Left renal cortex interstitium (tissue), 4 donors: ENCODE measurements around the gene CHP2. TPM values are rescaled to one million over a fixed set of nuclear protein-coding genes. Genes with fewer than 3 reads are reported as not detected.
A peak's percentile ranks its signal among the peaks of the same experiment; 100 is the strongest.
"Not testable (repeated sequence)": the region's sequence is repeated elsewhere in the genome, so short reads cannot be mapped to it uniquely, and the experiment has no call there.

Experiments used
- DNase-seq, 4 donors: peaks; one replicate each; pipeline ENCODE4 v3.0.0-alpha.2; 2013; ENCODE audit warnings: low read depth in 4 of 4, low spot score in 2 of 4, missing footprints in 1 of 4
- polyA plus RNA-seq, 4 donors: library from polyadenylated mRNA; unstranded; fragments of 120-200 nt; gene quantifications; one replicate each; pipeline ENCODE4 v1.2.1, GENCODE V29; 2013; ENCODE audit not compliant: insufficient read length in 4 of 4

The CHP2 gene
- polyA plus RNA-seq: 1 to 10 TPM in 2 of 4 donors, under 1 TPM in 2; 0.56 to 1.8 (median 1.2) TPM

DNA sequence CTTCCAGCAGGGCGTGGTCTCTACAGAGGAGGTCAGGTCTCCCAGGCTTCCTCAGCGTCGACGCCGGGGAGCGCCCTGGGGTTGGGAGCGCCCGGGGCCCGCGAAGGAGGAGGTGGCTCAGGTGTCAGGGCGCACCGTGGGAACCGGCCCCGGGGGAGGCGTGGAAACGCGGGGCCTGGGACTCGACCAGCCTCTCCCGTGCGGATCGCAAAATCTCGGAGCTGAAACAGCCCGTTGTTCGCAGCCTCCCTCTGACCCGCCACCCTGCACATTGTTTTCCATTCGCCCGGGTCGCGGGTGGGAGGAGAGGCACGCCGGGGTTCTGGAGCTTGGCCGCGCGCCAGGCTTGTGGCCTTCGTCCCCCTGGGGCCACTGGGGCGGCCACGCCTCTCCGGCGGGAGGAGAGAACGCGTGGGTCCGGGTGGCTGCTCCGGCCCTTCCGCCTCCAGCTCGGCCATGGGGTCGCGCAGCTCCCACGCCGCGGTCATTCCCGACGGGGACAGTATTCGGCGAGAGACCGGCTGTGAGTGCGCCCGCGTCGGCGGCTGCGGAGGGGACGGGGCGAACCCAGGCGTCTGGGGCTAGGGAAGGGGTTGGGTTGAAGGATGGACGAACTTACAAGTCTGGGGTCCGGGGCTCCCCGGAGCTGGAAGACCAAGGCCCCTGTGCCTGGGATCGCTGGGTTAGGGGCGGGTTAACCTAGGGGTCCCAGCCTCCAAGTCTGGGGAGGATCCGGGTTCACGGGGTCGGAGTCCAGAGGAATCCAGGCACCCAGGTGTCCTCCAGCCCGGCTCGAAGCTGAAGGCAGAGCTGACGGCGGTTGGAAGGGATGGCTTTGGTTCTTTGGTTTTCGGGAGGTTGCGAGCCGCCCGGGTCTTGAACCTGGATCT, at the start of gene CHP2:
TSS of gene CHP2 (plus strand) at position 433 of the 890 bp plus-strand sequence. CDS start at position 457, 24 bp downstream.
- DNase-seq: peak in 2 of 4 donors; percentile 13 to 21

DNA sequence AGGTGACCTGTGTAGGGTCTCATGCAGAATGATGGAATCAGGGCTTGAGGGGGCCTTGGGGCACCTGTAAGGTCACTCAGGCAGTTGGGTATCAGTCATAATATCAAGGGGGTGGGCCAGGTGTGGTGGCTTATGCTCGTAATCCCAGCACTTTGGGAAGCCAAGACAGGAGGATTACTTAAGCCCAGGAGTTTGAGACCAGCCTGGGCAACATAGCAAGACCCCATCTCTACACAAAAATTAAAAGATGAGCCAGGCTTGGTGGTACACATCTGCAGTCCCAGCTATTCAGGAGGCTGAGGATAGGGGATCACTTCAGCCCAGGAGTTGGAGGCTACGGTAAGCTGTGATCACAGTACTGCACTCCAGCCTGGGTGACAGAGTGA, 49.3 kb upstream of the CHP2 start:
- DNase-seq: no peak

DNA sequence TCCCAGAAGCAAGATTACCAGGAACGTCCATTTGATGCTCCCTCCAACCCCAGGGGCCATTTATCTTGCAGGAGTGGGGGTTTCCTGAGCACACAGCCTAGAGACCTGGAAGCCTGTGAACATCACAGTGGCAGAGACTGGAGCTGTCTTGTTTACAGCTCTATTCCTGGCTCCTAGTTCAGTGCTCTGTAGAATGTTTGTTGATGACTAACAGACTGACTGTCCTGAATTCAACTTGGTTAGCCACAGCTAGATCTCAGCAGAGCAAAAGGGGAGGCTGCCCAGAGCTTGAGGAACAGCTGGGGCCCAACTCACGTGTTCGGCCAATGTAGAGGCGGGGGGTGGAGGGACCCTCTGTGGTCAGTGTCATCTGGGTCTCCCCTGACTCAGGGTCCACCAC, 48.4 kb upstream of the CHP2 start:
- no peak for DNase-seq

DNA sequence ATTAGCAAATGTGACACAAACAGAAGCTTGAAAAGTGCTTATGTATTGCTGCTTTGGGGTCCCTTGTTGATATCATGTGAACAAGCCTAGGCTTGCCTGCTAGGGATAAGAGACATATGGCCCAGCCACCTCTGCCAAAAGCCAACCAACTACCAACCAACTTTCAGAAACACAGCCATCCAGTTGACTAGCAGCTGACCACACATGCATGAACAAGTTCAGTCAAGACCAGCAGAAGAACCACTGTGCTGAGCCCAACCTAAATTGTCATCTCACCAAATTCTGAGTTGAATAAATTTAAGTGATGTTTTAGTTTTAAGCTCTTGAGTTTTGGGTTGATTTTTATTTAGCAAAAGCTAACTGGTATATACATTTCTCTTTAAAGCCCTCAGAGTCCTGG, 45.3 kb upstream of the CHP2 start:
- no peak for DNase-seq

DNA sequence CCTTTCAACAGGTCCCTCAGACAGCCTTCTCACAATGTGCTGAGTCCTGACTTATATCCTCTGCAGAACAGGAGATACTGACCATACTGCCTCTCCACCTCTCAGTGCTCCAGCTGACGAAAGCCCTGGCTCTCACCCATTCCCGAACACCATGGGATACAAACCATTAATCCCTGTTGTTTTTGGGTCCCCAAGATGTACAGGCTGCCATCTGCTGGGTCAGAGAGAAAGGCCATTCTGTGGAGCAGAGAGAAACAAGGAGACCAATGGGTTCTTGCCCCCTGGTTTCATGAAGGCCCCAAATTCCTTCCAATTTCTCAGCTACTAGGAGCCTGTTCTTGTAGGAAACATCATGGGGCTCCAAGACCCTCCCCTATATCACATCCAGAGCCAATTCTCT, 44.8 kb upstream of the CHP2 start:
- no peak for DNase-seq

DNA sequence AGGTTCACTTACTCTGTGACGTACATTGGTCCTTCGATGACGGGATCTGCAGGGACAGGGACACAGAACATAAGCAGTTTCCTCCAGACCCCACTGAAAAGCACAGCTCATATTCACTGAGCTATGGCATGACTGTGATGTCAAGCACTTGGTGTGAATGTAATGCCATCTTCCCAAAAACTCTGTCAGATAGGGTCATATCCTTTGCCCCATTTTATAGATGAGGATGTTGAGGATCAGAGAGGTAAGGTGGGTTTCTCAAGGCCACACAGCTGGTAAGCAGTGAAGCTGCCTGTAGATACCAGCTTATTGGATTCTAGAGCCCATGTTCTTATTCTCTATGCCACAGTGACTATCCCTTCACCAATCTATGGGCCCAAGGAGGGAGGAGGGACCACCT, 44.3 kb upstream of the CHP2 start:
- no peak for DNase-seq

DNA sequence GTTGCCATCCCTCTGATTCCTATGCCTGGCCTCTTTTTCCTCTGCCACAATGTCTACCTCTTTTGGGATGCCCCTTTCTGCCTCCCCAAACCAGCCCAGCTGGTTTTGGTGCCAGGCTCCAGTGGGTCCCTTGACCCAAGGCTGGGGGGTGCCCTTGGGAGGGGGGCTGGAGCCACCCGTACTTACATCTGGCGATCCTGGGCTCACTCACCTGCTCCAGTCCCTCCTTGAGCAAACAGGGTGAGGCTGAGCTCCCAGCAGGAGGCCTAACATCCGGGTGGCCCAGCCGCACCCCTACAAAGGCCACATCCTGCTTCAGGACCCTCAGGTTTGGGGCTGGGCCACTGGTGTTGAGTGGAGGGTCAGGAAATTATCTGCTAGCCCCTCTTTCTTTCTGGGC, 43.0 kb upstream of the CHP2 start:
- no peak for DNase-seq

DNA sequence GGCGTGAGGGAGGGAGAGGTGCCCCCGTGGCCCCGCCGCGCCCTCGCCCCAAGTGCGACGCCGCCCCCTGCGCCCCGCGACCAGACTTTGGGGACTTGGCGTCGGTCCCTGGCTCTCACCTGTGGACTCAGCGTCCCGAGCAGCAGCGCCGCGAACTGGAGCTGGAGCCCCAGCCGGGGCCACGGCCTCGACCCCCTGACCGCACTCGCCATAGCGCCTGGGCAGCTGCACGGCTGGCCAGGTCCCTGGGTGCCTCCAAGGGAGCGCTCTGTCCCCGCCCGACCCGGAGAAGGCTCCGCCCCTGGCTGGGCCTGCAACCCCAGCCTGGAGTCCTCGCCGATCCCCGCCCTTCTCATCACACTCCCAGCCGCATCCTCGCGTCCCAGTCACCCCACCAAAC, 41.9 kb upstream of the CHP2 start, which contains the start of gene ERN2:
TSS of gene ERN2 (minus strand) at position 247 of the 400 bp plus-strand sequence. CDS start at position 212, 35 bp downstream.
- DNase-seq: no peak

DNA sequence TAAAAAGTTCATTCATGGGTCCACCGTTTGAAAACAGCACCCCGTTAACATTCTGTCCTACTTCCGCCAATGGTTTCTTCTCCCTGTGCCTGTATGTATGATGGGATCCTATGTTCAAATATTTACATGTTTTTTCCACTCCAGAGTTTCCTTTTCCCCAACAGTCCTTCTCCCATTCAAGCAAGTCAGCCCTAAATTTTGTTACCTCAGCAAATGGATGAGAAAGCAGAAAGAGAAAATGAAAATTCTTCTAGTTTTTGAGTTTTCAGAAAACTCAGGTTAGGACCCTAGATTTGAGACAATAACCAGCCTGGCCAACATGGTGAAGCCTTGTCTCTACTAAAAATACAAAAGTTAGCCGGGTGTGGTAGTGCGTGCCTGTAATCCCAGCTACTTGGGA, 38.3 kb upstream of the CHP2 start:
- DNase-seq: no peak

DNA sequence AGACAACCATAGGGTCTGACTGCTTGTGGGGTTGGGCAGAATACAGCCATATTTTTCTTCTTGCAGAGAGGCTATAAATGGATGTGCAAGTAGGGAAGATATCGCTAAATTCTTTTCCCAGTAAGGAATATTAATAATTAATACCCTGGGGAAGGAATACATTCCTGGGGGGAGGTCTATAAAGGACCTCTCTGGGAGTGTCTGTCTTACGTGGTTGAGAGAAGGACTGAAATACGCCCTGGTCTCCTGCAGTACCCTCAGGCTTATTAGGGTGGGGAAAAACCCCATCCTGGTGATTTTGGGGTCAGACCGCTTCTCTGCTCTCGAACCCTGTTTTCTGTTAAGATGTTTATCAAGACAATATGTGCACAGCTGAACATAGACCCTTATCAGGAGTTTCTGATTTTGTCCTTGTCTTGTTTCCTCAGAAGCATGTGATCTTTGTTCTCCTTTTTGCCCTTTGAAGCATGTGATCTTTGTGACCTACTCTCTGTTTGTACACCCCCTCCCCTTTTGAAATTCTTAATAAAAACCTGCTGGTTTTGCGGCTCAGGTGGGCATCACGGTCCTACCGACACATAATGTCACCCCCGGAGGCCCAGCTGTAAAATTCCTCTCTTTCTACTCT, 32.1 kb upstream of the CHP2 start:
- DNase-seq: not testable (repeated sequence)

DNA sequence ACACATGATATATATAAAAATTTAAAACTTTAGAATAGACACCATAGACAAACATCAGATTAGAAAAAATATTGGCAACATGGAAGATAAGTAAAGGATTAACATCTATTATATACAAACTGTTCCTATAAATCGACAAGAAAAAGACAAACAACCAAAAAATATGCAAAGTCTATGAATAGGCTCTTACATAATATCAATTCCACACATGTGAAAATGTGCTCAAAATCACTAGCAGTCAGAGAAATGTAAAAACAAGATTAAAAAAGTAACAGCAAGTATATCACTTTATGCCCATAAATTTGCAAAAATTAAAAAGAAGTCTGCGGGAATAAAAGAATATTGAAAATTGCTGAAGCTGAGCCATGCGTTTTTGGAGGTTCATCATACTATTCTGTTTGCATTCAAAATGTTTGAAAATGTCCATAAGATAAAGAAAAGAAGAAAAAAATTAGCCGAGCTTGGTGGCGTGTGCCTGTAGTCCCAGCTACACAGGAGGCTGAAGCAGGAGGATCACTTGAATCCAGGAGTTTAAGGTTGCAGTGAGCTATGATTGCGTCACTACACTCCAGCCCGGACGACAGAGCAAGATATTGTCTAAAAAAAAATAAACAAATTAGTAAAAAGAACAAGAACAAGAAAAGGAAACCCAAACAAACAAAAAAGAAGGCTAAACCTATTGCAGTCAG, 30.6 kb upstream of the CHP2 start:
- no peak for DNase-seq

DNA sequence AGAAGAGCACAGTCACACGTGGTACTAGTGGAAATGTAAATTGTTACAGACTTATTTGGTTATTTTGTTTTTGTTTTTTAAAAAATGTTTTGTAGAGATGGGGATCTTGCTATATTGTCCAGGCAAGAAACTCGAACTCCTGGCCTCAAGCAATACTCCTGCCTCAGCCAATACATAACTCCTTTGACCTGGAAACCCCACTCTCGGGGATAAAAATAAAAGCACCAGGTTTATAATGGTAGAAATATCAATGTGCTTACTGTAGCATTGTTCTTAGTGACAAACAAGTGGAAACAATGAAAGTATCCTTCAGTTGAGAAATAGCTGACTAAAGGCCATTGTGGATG, 30.1 kb upstream of the CHP2 start:
- DNase-seq: no peak

DNA sequence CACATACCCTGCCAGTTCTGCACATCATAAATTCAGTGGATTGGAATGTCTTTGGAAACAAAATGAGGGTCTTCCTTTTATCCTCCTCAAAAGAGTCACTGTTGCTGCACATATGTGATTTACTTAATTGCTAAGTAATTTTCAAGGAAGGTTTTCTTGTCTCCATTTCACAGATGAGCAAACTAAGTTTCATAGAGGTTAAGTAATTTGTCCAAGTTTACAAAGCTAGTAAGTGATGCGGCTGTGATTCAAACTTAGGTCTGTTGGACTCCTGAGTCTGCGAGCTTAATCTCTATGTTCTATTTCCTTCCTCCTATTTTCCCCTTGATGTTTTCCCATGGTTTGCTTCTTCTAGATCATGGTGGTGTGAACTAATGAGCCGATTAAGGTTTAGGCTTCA, 28.1 kb upstream of the CHP2 start:
- no peak for DNase-seq

DNA sequence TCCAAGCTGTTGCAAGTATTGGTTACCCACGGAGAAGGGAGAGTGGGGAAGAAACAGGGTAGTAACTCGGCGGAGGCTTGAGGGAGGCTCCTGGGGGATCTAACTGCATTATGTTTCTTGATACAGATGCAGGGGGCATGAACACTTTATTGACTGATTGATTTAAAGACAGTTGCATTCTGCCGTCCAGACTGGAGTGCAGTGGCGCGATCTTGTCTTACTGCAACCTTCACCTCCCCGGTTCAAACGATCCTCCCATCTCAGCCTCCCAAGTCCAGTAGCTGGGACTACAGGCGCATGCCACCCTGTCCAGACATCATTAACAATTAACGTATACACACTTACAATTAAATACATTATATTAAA, 26.7 kb upstream of the CHP2 start:
- DNase-seq: no peak

DNA sequence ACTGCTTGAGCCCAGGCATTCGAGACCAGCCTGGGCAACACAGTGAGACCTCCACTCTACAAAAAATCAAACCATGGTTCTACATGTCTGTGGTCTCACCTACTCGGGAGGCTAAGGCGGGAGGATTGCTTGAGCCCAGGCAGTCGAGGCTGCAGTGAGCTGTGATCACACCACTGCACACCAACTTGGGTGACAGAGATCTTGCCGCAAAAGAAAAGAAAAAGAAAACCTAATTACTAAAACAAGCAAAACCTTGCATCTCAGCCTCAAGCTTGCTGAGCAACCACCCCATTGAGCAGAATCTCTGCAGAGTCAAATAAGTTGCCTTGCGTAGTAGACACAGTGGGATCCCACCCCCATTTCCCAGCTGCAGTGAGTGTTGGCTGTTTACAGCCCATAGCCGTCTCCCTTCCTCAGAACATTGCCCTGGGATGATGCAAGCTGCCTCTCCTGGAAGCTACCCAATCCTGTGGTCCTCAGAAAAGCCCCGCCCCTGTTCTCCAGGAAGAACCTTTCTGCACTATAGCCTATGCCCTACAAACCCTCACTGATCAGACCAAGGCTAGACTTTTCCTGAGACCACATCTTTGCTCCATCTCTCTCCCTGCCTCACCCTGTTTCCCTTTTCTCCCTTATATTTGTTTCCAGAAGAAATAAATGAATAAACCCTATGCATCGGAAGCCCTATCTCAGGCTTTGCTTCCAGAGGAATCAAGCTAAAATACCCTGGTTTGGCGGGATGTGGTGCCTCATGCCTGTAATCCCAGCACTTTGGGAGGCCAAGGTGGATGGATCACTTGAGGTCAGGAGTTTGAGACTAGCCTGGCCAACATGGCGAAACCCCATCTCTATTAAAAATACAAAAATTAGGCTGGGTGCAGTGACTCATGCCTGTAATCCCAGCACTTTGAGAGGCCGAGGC, 25.1 kb upstream of the CHP2 start:
- no peak for DNase-seq

DNA sequence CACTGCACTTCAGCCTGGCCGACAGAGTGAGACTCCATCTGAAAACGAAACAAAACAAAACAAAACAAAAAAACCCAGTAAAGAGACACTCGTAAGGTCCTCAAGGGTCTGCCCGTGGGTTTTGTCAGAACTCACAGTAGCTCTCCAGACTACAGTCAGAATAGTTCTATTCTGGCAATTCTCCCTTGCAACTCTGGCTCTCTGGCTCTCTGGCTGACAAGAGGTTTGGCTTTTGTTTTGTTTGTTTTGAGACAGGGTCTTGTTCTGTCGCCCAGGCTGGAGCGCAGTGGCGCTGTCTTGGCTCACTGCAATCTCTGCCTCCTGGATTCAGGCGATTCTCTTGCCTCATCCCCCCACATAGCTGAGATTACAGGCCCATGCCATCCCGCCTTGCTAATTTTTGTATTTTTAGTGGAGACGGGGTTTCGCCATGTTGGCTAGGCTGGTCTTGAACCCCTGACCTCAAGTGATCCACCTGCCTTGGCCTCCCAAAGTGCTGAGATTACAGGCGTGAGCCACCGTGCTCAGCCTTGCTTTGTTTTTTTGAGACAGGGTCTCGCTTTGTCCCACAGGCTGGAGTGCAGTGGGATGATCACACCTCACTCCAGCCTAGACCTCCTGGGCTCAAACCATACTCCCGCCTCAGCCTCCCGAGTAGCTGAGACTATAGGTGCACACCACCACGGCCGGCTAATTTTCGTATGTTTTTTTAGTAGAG, 20.5 kb upstream of the CHP2 start:
- no peak for DNase-seq

DNA sequence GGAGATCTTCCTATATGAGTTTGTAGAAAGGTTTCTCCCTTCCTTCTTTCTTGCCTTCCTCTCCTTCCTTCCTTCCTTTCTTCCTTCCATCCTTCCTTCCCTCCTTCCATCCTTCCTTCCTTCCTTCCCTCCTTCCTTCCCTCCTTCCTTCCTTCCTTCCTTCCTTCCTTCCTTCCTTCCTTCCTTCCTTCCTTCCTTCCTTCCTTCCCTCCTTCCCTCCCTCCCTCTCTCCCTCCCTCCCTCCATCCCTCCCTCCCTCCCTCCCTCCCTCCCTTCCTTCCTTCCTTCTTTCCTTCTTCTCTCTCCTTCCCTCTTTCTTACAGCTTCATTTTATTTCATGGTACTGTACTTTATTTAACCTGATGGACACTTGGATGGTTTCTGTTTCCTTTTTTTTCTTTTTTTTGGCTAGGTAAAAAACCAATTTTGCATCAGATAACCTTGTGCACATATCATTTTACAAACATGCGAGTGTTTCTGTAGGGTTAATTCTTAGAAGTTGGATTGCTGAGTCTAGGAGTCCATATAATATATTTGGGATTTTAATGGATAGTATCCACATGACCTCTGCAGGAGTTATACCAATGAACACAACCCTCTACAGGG, 17.3 kb upstream of the CHP2 start:
- not testable (repeated sequence) for DNase-seq

DNA sequence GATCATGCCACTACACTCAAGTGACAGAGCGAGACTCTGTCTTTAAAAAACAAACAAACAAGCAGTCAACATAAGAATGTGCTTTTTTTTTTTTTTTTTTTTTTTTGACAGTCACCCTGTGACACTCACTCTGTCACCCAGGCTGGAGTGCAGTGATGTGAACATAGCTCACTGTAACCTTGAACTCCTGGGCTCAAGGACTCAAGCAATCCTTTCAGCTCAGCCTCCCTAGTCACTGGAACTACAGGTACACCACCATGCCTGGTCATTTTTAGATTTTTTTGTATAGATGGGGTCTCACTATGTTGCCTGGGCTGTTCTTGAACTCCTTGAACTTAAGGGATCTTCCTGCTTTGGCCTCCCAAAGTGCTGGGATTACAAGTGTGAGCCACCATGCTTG, 15.3 kb upstream of the CHP2 start:
- DNase-seq: no peak

DNA sequence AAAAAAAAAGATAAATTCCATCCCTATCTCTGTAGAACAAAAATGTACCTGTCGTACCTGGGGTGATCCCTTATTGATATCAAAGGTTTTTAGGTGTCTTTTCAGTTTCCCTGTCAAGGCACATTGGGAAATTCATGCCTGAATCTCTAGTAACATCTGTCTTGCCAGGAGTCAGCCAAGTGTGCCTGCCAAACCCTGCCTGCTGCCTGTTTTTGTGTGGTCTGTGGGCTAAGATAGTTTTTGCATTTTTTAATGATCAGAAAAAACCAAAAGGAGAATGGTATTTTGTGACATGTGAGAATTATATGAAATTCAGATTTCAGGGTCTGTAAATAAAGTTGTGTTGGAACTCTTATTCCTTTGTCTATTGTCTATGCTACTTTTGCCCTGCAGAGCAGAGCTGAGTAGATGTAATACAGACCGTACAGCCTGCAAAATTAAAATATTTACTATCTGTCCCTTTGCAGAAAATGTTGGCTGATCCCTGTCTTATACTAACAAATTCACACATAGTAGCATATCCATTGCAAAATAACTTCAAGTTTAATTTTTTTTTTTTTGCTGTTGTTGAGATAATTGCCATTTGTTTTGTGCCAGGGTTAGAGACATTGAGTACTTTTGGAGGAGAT, 13.0 kb upstream of the CHP2 start:
- DNase-seq: no peak
